Fibroblast of skin of scalp (primary cell): ENCODE data around the gene CCDC78.

ENCODE experiments used
- DNase-seq: peaks from one replicate; pipeline ENCODE4 v3.0.0-alpha.2; 2013

Gene CCDC78

DNA sequence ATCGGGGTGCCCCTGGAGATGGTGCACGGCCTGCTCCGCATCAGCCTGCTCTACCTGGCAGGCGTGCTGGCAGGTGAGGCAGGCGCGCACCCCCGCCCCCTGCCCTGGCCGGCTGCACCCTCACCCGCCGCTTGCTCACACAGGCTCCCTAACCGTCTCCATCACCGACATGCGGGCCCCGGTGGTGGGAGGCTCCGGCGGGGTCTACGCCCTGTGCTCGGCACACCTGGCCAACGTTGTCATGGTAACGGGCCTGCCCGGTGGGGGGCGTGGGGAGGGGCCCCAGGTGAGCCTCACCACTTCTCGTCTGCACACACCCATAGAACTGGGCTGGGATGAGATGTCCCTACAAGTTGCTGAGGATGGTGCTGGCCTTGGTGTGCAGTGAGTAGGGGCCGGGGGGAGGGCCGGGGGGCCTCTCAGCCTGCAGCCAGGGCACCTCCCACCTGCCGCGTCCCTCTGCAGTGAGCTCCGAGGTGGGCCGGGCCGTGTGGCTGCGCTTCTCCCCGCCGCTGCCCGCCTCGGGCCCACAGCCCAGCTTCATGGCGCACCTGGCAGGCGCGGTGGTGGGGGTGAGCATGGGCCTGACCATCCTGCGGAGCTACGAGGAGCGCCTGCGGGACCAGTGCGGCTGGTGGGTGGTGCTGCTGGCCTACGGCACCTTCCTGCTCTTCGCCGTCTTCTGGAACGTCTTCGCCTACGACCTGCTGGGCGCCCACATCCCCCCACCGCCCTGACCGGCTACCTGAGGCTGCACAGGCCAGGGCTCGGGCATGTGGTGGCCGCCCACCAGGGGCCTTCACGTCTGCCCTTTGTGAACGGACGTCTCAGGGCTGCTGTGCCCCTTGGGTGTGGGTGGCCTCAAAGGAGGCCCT lies 48.7 kb downstream of the CCDC78 start:
- no peak for DNase-seq

DNA sequence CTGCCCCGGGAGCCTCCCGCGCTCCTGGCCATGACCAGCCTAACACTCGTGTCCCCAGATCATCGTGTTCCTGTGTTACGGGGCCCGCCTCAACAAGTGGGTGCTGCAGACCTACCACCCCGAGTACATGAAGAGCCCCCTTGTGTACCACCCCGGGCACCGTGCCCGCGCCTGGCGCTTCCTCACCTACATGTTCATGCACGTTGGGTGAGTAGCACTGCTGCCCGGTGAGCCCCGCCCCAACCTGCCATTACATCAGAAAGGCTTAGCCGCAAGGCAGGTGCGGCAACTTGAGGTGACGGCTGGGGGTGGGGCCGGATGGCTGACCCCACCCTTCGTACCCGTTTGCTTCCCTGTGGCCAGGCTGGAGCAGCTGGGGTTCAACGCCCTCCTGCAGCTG lies 49.3 kb downstream of the CCDC78 start:
- DNase-seq, result no peak

DNA sequence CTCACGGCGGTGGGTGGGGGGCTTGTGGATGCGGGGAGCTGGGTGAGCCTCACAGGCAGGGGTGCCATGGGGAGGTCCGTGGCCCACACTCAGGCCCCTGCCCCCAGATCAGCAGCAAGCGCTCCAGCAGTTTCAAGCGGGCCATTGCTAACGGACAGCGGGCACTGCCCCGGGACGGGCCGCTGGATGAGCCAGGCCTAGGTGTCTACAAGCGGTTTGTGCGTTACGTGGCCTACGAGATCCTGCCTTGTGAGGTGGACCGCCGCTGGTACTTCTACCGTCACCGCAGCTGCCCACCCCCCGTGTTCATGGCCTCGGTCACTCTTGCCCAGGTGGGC lies 49.7 kb downstream of the CCDC78 start:
- DNase-seq, result no peak

DNA sequence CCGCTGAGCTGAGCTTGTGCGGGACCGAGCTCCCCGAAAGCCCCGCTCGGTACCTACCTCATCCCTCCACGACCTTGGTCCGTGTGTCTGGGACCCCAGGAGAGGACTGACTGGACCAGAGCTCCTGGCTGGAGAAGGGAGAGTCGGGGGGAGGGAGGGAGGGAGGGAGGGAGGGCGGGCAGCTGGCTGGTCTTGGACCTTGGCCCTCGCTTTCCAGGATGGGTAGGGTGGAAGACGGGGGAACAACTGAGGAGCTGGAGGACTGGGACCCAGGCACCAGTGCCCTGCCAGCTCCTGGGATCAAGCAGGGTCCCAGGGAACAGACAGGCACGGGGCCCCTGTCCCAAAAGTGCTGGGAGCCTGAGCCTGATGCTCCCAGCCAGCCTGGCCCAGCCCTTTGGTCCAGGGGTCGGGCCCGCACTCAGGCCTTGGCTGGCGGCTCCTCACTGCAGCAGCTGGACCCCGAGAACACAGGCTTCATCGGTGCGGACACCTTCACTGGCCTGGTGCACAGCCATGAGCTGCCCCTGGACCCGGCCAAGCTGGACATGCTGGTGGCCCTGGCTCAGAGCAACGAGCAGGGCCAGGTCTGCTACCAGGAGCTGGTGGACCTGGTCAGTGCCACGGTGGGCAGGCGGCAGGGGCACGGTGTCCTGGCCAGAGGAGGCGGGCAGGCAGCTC lies 50.2 kb downstream of the CCDC78 start:
- no peak for DNase-seq

DNA sequence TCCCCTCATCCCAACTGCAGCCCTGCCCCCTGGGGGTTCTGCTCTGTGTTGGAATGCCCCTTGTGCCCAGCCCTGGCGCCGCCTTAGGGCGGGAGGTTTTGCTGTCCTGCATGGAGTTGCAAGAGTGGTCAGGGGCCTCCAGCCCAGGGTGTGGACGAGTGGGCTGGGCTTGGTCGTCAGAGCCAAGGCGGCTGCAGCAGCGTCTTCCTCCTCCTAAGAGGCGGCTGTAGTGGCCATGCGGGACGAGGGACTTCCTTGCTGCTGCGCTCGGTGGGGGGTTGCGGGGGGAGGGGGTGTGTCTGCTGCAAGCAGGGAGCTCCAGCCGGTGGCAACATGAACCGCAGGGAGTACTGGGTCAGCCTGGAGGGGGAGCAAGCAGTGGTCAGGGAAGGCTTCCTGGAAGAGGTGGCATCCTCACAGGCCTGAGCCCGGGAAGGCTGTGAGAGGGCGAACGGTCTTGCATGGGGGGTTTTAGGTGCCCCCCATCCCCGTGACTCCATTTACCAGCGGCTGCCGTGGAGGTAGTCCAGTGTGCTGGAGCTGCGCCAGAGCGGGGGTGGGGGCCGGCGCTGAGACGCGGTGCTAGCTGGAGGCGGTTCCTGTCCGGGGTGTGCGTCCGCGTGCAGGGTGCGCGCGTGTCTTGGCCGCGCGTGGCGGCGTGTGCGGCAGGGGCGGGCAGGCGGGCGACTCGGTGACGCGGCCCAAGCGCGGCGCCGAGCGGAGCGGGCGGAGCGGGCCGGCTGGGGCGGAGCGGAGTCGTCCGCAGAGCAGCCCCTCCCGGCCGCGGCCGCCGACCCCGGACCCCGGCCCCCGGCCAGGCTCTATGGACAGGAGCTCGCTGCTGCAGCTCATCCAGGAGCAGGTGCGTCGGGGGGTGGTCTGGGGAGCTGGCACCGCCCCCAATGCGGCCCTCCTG lies 51.0 kb downstream of the CCDC78 start, which contains the start of gene RHBDL1:
RHBDL1 (plus strand) TSS at position 704 of the 916 bp plus-strand sequence; CDS start at position 824, 120 bp downstream.
- peak; percentile 53 for DNase-seq

DNA sequence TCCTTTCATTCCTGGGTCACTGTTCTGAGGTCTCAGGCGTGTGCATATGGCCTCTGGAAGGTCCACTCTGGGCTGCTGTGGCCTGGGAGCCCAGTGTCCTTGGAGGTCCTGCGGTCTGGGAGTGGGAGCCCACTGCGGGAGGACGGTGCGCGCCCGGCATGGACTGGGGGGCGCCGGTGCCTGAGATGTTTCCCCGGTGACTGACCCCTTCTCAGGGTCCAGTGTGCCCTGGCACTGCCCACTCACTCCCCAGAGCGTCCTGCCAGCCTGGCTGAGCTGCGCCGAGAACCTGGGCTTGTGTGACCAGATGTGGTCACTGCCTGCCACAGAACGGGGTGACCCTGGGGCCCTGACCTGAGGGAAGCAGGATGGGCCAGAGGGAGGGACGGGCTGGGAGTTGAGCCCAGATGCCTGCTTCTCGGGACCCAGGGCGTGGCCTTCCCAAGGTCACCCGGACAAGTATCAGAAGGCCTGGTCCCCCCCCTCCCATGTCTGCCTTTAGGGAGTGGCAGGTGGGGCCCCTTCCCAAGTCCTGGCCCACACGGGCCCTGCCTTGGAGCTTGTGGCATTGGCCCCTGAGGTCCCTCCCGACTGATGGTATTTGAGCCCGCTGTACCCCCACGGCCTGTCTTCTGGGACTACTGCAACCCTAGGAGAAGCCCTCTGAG lies 51.9 kb downstream of the CCDC78 start:
- no peak for DNase-seq

DNA sequence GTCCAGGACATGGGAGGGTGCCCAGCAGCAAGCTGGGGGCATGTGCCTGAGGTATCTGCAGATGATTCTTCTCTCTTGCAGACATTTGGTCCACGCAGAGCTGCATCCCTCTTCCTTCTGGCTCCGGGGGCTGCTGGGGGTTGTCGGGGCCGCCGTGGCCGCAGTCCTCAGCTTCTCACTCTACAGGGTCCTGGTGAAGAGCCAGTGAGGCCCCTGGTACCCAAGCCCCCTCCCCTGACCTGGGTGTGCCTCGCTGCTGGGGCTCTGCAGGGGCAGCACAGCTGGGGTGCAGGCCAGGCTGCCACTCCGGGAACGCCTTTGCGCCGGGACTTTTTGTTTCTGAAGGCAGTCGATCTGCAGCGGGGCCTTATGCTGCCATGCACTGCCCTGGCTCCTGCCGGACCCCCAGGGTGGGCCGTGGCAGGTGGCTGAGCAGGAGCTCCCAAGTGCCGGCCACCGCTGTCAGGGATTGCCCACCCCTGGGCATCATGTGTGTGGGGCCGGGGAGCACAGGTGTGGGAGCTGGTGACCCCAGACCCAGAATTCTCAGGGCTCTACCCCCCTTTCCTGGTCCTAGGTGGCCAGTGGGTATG lies 52.7 kb downstream of the CCDC78 start:
- no peak for DNase-seq

DNA sequence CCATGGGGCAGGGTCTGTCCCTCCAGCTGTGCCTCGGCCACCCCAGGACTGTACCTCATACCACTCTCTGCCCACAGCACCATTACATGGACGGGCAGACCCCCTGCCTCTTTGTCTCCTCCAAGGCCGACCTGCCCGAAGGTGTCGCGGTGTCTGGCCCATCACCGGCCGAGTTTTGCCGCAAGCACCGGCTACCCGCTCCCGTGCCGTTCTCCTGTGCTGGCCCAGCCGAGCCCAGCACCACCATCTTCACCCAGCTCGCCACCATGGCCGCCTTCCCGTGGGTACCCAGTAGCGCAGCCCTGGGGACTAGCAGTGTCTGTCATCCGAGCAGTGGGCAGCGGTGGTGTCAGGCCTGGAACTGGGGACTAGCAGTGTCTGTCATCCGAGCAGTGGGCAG lies 53.4 kb downstream of the CCDC78 start:
- no peak for DNase-seq
